Astrocyte of the hippocampus (primary cell): ENCODE results near the gene RGS7BP.
A peak's percentile ranks its signal among the peaks of the same experiment; 100 is the strongest.

Experiments used
- DNase-seq: peaks from one replicate; pipeline ENCODE4 v3.0.0; 2011; ENCODE audit warnings: low read depth, low spot score

The RGS7BP gene

DNA sequence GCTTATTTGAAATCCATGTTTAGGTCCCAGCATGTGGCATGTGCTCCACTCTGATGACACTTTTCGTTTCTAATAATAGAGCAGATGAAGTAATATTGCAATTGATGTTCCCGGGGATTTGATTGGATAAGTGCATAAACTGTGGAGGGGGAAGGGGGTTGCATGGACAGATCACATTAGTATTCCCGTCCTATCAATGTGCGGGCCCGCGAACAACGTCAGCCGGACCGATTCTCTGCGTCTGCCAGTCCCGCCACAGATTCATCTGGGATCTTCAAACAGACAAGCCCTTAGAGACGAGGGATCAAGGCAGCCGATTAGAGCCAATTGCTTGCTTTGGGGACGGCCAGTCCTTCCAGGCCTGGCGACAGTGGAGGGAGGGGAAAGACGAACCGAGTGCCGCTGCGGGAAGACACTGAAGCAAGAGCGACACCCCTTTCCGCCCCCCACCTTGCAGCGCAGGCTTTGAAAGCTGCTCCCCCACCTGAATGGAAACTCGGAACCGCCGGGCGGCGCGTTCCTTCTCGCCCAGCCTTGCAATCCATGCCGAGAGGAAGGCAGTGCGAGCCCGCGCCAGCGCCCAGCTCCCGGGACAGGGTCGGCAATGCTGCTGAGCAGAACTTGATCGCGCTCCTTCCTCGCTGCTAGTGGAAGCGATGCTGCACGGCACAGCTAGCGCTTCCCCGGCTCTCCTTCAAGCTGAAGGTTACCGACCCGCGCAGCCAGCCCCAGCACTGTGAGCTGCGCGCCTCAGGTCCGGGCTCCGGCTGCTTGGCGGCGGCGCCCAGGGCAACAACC, at the start of gene RGS7BP:
Gene RGS7BP, plus strand, starts transcription at position 247 of the 798 bp plus-strand sequence. CDS start 610 bp downstream, outside the sequence.
- DNase-seq = peak; percentile 81

DNA sequence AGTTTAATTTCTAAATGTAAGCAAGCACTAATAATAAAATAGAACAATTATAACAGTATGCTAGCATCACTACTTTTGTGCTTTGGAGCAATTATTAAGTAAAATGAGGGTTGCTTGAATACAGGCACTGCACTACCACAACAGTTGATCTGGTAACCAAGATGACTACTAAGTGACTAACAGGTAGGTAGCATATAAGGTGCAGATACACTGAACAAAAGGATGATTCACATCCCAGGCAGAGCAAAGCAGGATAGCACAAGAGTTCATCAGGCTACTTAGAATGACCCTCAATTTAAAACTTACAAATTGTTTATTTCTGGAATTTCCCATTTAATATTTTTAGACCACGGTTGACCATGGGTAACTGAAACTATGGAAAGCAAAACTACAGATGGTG, 48.0 kb upstream of the RGS7BP start:
- DNase-seq = no peak

DNA sequence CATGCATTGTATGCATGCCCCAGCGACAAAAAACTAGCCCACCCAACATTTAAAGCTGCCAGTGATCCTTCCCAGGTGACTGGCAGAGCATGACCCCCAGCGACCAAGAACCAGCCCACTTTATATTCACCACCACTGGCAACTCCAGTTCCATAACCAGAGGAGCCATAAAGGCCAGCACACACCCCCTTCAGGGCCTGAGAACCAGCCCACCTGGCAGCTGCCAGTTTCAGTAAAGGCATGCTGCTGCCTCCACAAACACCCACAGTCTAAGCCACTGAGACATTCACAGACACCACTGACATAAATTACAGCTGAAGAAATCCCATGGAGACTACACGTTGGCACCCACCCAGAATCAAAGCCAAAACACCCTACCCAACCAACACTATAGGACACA, 46.9 kb upstream of the RGS7BP start:
- DNase-seq = no peak

DNA sequence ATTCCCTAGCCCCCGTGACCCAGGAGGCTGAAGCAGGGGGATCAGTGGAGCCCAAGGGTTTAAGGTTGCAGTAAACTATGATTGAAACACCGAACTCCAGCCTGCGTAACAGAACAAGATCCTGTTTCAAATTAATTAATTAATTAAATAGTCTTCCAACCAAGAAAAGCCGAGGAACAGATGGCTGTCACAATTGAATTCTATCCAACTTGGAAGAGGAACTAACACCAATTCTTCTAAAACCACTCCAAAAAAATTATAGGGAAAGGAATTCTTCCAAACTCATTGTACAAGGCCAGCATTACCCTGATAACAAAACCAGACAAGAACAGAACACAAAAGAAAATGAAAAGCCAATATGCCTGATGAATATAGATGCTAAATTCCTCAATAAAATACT, 43.4 kb upstream of the RGS7BP start:
- DNase-seq = no peak

DNA sequence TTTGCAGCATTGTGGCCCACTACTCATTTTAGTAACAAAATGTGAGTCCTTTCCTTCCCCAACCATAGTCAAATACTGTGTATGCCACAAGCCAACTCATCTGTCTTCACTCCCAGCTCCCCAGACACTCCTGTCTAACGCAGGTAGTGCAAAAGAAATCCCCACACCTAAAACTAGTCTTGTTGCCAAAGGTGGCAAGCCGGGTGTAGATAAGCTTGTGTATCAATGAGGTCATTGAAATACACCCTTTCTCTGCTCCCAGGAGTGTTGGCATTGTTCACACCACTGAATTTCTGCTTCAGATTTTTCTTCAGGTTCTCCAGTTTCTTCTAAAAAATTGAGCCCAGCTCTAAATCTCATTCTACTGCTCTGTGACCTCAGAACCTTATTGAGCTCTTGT, 19.7 kb upstream of the RGS7BP start:
- DNase-seq = no peak

DNA sequence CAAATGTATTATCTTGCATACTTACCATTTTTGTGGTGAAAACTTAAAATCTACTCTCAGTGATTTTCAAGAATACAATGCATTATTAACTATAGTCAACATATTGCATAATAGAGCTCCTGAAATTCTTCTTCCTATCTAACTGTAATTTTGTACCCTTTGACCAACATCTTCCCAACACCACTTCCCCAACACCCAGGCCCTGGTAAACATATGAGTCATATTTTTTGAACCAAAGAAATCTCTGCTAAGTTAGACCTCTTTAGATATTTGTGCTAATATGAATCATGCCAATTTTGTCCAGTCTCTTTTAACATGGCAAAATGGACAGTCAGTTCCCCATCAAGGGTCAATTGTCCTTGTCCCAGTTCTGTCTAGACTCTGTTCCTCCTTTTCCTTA, 18.5 kb upstream of the RGS7BP start:
- DNase-seq = no peak

DNA sequence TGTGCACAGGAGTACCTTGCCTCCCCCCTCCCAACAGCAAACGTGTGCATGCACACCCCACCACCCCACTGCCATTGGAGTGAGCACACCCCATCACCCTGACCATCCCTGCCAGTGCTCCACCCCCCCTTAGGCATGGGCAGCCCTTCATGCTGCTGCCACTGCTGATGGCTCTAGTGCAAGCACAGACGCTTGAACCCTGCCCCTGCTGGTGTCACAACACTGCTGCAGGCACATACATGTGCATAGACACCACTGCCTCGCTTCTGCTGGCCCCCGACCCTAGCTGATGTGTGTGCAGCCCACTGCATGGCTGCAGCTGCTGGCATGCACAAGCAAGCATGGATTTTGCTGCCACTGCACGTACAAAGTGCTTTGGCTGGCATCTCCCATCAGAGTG, 16.0 kb upstream of the RGS7BP start:
- no peak for DNase-seq

DNA sequence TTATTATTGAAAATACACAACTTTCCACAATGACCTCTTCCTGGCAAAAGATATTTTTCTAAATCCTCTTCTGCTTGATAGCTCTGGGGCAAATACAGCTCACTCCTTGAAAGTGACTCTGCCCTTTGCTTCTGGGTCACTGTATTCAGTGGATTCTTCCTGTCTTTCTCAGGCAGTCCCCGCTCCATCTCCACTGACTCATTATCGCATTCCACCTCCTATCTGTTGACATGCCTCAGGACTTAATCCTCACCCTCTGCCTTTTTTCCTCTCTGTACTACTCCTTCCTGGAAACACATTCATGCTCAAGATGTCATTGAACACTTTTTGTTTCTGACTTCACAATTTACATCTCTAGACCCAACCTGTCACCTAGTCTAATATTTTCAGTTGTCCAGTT, 8.4 kb upstream of the RGS7BP start:
- peak; percentile 17 for DNase-seq

DNA sequence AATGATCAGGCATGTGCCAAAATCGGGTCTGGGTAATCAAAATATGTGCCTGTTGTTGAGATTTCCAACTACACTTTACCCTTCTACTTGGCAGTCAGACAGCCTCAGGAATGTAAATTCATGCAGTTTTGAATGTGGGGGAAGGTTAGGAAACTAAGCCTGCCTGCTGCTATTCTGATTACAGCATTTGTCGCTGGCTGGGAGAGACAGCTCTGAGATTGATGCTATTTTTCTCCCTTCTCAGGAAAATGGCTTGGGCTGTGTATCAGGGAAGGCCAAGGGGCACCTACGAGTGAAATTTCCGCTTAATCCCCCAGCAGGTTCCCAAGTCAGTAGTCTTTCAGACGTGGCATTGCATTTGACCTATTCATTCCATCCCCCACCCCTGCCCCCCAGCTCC, 3.6 kb upstream of the RGS7BP start:
- DNase-seq = peak; percentile 48

DNA sequence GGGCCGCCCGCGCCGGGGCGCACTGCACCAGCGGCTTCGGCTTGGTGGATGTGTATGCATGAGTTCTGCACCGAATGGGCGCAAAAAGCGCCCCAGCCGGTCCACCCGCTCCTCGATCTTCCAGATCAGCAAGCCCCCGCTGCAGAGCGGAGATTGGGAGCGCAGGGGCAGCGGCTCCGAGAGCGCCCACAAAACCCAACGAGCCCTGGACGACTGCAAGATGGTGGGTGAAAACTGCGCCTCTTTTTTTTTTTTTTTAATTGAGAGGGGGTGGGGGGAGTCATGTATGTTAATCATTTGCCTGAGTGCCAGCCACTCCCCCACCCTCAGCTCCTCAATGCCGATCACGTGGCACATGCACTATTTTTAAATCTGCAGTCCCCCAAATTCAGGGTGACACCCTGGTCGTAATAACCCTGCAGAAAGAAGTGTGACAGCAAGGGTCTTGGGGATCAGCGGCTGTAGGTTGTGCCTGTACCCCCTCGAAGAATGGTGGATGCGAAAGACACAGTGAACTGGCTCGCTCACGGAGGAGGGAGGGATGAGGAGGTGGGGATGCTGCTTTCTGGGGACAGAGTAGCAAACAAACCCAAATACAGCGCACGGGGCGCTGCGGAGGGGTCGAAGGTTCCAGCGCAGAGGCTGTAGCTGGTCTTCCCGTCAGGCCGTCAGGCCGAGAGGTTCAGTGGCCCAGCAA, 900 bp downstream of the RGS7BP start:
- peak; percentile 14 for DNase-seq

DNA sequence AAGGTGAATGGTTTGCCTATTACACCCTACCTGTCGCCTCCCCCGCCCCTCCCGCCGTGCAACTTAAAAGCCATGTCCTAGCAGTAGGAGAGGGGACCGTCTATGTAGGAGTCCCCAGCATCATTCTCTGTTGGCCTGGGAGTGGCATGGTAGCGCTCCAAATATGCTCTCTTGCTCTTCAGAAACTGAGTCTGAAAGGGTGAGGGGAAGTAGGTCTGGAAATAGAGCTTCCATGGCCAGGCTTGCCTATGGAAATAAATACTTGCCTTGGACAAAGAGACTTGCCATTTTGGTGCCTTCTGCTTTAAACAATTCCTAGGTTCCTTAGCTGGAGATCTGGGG, 1.4 kb downstream of the RGS7BP start:
- no peak for DNase-seq

DNA sequence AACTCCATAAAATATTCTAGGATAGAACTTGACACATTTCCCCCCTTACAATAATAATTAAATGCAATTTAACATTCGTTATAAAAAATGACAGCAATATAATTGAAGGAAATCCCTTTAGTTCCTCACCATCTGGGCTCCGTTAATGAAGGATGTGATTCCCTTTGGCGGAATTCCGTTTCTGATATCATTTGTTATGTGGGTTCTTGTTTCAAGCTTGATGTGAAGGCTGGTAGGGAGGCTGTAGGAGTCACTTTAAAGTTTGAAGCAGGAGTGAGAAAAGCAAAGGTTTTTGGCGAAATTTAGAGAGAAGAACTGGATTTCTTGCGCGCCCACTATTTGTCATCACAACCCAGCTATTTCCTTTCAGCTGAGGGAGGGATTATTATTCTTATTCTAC, 4.0 kb downstream of the RGS7BP start:
- DNase-seq = no peak

DNA sequence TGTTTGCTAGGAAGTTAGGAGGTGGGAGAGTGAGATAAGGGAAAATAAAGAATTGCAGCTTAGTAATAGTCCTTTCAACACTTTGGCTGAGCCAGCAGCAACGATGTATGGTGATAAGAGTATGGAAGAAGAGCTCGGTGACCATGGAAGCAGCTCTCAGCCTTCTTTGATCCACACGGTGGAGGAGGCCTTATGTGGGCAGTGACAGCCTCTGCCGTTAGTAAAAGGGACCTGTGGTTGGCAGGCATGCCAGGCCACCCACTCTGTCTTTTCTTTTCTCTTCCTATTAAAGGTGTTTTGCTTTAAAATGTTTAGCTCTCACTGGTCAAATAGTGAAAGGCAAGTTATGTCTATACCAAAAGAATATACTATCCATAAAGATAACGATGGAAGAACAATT, 7.7 kb downstream of the RGS7BP start:
- DNase-seq = no peak

DNA sequence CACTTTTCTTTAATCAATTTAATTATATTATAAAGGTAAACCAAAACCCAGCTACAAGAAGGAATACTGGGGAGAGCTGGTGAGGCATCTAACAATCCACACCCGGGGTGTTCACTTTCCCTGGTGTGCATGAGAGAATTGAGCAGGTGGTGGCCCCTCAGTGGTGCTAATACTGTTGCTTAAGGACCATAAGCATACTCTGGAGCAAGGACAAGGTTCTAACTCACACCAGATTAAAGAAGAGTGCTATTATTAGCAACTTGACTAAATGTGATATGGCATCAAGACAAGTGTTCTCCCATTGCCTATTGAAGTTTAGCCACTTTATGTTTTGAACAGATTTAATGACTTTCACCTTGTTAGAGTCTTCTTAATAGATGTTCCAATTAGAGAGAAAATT, 8.8 kb downstream of the RGS7BP start:
- no peak for DNase-seq

DNA sequence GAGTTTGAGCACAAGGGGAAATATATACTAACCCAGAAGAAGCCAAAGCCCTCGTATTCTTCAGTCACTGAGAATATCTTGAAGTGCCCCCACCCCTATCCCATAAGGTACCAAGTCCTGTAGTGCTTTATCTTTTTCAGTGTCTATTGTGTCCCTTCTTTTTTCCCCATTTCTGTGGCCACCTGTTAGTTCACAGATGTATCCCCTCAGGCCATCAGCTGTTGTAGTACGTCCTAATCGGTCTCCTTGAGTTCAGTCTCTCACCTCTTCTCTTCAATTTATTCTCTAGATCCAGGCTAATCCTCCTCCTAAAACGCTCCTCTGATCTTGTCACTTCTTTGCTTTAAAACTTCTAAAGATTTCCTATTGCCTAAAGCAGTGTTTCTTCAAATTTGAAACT, 10.4 kb downstream of the RGS7BP start:
- no peak for DNase-seq

DNA sequence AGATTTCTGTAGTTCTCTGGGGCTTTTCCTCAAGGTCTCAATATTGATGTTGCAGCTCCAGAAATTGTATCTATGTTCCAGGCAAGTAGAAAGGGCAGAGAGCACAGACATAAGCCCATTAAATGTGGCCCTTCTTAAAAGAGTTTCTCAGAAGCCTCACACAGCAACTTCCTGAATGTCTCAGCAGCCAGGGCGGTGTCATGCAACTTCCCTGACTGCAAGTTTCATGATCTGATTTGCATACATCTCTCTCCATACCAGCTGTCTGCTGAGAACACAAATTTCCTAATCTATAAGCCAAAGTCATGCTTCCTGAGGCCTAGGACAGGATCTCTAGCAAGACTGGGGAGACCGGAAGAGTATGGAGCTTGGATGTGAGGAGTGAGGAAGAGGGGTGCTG, 13.0 kb downstream of the RGS7BP start:
- DNase-seq = no peak

DNA sequence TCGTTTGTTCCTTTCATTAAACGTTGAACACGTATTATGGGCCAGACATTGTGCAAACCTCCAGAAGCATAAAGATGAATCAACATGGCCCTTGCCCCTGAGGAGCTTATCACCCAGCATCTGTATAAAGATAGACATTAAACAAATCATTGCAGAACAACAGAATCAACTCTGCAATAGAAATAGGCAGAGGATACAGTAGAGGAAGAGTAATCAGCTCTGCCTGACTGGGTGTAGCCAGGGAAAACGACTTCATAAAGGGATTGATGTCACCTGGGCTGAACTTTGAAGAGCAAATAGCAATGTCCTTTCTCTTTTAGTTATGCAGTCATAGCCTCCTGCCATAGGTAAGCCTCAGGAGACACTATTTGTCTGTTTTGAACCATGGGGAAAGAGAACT, 13.4 kb downstream of the RGS7BP start:
- DNase-seq = no peak

DNA sequence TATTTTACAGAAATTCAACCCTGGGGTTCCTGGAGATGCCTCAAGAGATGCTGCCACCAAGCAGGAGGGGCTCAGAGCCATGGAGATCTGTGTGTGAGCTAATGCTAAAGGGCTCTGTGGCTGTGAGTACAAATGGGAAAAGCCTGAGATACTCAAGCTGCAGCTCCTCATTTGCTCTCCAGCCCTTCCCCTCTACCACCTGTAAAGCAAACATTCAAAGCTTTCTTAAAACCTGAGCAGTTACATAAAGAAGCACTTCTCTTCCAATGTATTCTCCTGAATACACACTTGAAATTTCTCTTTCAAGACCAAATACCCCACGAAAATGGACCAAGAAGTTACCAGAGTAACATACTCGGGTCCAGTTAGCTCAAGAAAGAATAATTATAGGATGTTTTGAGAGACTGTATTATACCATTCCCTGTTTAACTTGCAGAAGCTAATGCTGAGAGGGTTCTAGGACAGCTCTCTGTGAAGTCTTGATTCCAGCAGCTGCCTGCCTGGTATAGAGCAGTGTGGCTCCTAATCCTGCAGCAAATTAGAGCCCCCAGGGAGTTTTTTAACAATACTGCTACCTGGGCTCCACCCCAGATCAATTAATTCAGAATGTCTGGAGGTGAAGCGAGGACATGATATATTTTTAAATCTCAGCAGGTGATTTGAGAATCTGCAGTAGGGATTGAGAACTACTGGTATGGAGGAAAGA, 21.1 kb downstream of the RGS7BP start:
- no peak for DNase-seq

DNA sequence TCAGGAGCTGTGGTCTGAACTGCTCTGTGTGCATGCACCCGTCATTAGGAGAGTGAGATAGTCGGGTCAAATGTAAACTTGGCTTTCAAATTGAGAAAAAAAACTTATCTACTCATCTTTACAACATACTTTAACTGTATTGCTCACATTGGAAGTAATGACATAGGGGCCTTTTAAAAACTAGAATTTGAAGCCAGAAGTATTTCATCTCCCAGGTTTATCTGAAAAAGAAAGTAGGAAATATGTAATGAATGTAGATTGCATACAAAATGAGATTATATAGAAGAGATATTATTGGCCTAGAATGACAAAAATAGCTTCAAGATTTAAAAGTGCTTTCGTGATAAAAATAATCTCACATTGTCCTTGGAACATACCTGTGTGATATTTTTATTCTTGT, 24.3 kb downstream of the RGS7BP start:
- DNase-seq = no peak

DNA sequence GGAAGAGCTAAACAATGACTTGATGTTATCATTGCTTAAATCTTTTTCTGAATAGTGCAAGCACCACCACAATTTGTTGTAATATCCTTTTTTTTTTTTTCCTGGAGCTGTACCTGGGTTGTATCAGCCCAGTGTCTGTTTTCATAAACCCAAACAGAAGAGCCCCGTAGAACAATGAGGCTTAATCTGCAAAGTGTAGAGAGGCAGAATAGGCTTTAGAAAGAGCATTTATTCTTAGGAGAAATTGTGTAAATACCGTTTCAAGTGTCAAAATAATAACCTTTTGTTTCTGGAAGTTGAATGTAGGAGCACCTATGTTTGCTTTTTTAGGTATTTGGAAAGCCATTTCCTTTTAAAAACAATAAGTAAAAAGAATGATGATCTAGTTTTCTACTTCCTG, 26.4 kb downstream of the RGS7BP start:
- no peak for DNase-seq

DNA sequence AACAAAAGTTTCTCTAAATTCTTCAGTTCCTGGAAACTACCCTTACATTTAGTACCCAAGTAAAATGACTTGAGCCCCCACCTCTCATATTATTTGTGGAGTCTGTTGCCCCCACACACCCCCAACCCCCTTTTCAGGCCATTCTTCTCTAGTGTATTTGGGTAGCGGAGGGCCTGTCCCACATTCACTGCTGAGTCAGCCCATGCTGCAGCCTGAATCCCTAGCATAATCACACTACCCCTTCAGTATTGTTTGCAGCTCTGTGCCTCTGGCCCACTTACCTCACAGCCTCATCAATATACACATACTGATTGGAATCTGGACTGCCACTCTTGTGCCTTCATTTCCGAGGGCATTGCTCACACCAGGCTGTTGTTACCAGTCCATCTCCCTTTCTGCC, 26.8 kb downstream of the RGS7BP start:
- peak; percentile 3 for DNase-seq

DNA sequence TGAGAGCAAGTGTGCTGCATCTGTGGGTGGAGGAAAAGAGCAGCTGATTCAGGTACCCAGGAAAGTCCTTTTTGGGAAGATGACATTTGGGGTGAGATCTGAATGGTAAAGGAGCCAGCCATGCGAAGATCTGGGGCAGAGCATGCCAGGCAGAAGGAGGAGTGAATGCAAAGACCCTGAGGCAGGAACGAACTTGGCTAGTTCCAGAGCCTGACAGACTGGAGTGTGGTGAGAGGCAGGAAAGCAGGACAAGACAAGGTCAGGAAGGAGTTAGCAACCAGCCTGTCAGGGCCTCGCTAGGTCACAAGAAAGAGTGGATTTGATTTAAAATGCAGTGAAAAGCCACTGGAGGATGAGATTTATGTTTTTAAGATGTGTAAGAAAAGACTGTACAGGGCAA, 28.2 kb downstream of the RGS7BP start:
- DNase-seq = no peak

DNA sequence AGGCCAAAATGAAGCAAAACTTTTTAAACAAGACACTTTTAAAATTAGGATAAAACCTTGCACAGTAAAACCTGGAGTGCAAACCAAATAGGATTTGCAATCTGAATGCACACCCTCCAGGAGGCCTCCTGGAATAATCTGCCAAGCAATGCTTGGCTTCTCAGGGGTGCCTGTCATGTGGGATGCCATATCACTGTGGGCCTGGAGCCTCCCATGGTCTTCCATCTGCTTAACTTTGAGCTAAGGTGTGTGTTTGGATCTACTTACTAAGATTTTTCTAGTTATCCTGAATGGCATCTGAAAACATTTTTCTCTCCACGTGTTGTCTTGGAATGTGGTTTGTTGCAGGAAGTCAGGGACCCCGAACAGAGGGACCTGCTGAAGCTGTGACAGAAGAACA, 52.1 kb downstream of the RGS7BP start:
- no peak for DNase-seq
